ENCODE results near the gene MRM3.

- TF ChIP-seq CTCF (tag by site-specific recombination; IDR thresholded peaks at IDR 0.05) = no peak
- no peak for TF ChIP-seq ZBTB26 (tag by site-specific recombination; optimal IDR thresholded peaks at IDR 0.05)
- TF ChIP-seq ZNF510 (tag by site-specific recombination; IDR thresholded peaks at IDR 0.05; ENCODE audit: insufficient replicate concordance) = no peak
- TF ChIP-seq ZNF155 (tag by site-specific recombination; IDR thresholded peaks at IDR 0.05) = no peak
- no peak for TF ChIP-seq ZNF501 (tag by site-specific recombination; IDR thresholded peaks at IDR 0.05)
- TF ChIP-seq GLI2 (tag by site-specific recombination; IDR thresholded peaks at IDR 0.05; ENCODE audit: borderline replicate concordance, low read depth) = no peak
- TF ChIP-seq KLF16 (tag by site-specific recombination; IDR thresholded peaks at IDR 0.05) = no peak
- TF ChIP-seq ZBTB49 (tag by site-specific recombination; IDR thresholded peaks at IDR 0.05; ENCODE audit: low read depth) = no peak
- no peak for TF ChIP-seq ZNF76 (tag by site-specific recombination; IDR thresholded peaks at IDR 0.05; ENCODE audit: borderline replicate concordance, low read depth)
- TF ChIP-seq ZFP3 (tag by site-specific recombination; IDR thresholded peaks at IDR 0.05; ENCODE audit: low read depth) = no peak
- TF ChIP-seq ZNF639 (tag by site-specific recombination; IDR thresholded peaks at IDR 0.05) = no peak
Measured at GRCh38 chr17:751269-752001, 30.7 kb upstream of the MRM3 start.

All from HEK293 (cell line).